GM06990 (cell line): ENCODE data around the gene ILRUN.

Source experiments
- DNase-seq: peaks from one replicate; pipeline ENCODE4 v3.0.0-alpha.2; 2011; ENCODE audit not compliant: insufficient read length; ENCODE audit errors: extremely low read depth
- H3K27me3 ChIP-seq: replicated peaks from 2 replicates; pipeline ENCODE4 v1.6.0; 2011; ENCODE audit warnings: low read length; ENCODE audit not compliant: control insufficient read depth, insufficient read depth
- H3K36me3 ChIP-seq: 2 replicates; pipeline ENCODE4 v1.5.1; 2011; ENCODE audit warnings: low read length; ENCODE audit not compliant: control insufficient read depth, insufficient read depth
- H3K4me3 ChIP-seq: replicated peaks from 2 replicates; pipeline ENCODE4 v1.5.1; 2011; ENCODE audit warnings: low read depth, mild to moderate bottlenecking, control low read depth, low read length
- CTCF ChIP-seq: IDR thresholded peaks from 2 replicates; pipeline ENCODE4 v1.5.1; 2011; ENCODE audit warnings: low read length, control low read depth, mild to moderate bottlenecking, inconsistent platforms; ENCODE audit not compliant: insufficient read depth, poor library complexity, severe bottlenecking

The ILRUN gene

DNA sequence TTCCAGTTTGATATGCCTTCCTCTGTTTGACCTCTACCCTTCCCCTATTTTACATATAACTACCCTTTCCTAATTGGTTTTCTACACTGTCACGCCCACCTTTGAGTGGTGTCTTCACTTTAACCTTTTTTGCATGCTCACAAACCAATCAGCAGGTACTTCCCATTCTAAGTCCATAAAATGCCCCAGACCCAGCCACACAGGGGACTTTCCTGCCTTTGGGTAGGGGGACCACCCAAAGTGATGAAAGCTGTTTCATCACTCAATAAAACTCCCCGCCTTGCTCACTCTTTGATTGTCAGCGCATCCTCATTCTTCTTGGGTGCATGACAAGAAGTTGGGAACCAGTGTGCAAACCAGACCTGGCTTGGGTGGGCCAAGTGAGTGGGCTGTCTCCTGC, 40.3 kb upstream of the ILRUN start:
- no peaks in the 10 kb centered on the region for H3K27me3 ChIP-seq
- H3K4me3 ChIP-seq = no peak overlapping the region
- no peaks in the 10 kb centered on the region for H3K36me3 ChIP-seq
- DNase-seq = no peak
- TF ChIP-seq CTCF = no peak

DNA sequence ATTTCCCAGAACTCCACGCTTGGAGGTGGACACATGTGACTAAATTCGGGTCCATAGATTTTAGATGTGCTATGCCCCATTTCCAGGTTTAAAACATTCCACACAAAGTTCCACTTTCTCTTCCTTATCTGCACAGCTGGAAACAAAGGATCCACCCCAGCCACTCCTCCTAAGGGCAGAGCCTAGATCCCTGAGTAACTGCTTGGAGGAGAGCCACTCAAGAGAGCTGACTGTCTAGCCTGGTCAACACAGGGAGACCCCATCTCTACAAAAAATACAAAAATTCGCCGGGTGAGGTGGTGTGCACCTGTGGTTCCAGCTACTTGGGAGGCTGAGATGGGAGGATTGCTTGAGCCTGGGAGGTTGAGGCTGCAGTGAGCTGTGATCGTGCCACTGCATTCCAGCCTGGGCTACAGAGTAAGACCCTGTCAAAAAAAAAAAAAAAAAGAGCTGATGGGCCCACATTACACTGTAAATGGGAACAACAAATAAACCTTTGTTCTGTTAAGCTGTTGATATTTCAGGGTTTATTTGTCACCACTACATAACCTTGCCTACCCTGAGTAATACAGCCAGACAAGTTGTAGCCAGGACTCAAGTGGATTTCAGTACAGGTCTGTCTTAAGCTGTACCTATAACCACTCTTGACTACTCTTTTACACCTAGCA, 35.0 kb upstream of the ILRUN start:
- Histone ChIP-seq H3K4me3 (no peak overlapping the region), H3K27me3 (no peaks in the 10 kb centered on the region), H3K36me3 (no peaks in the 10 kb centered on the region)
- TF ChIP-seq CTCF = no peak
- DNase-seq = no peak

DNA sequence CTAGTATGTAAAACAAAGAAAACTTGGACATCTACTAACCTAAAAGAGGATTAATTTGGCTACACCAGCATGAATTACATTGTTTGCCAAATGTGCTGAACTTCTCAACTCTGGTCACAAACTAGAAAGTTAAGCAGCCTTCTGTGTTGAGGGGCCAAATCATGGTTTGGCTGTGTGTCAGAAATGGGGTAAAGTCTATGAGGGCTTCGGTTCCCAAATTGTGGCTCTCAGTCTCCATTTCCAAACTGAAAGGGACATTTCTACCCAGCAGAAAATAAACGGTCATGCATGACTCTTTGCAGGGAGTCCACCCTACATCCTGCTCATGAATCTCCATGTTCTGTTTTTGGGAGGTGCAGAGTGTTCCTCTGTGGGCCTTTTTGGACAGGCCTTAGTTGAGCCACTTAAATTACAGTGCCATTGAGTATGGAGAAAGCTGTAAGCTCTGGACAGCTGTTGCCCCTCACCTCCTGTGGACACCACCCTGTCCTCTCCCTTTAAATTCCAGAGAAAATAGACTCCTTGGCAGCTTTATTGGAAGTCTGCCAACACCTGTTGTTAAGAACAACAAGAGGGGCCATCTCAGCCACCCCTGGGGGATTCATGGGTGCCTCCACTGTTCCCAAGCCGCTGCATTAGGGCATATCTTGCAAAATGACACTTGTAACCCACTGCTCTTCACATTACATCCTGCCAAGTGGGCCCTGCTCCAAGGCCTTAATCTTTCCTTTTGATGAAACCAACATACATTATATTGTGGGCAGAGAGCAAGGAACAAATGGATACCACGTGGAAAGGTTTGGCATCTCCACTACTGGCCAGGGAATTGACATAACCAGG, 33.3 kb upstream of the ILRUN start:
- DNase-seq = no peak
- Histone ChIP-seq H3K36me3 (no peaks in the 10 kb centered on the region), H3K4me3 (no peak overlapping the region), H3K27me3 (no peaks in the 10 kb centered on the region)
- TF ChIP-seq CTCF = no peak

- H3K36me3 ChIP-seq = no peaks in the 10 kb centered on the region
- H3K27me3 ChIP-seq = no peaks in the 10 kb centered on the region
- no peak for TF ChIP-seq CTCF
- H3K4me3 ChIP-seq = no peak overlapping the region
- no peak for DNase-seq
Measured at GRCh38 chr6:34726055-34726454, 29.5 kb upstream of the ILRUN start.

DNA sequence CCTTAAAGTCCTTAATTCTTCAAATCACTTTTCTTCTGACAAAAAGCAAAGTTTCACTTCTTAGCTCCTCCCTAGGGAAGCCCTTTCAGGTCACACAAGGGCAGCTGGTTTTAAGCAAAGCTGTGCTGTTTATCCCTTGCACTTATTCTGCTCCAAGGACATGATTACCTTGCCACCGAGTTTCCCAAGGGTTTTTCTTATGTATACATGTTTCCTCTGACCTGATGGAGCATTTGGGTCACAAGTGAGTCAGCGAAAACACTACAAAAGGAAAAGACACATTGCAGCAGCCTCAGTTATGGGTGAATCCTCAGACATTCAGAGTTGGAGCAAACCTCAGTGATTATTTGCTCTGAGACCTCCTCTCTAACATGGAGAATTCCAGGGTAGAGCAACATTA, 26.6 kb upstream of the ILRUN start:
- no peaks in the 10 kb centered on the region for H3K27me3 ChIP-seq
- H3K36me3 ChIP-seq = no peaks in the 10 kb centered on the region
- no peak for DNase-seq
- TF ChIP-seq CTCF = no peak
- no peak overlapping the region for H3K4me3 ChIP-seq
